ENCODE measurements around the gene VSIG4. TPM values are rescaled to one million over a fixed set of nuclear protein-coding genes. Genes with fewer than 3 reads are reported as not detected.
A peak's percentile ranks its signal among the peaks of the same experiment; 100 is the strongest.

Gene VSIG4
- total RNA-seq, 4 donors from 2014 or later, result 22.3 to 253 (median 97.0) TPM

GRCh38 chrX:66054978-66055377, 15.1 kb upstream of the VSIG4 start:
- no peaks in the 10 kb centered on the region for H3K27me3 ChIP-seq
- ATAC-seq, result no peak
- TF ChIP-seq CTCF (IDR thresholded peaks at IDR 0.05) (no peak), POLR2A (IDR thresholded peaks at IDR 0.05) (no peak), POLR2AphosphoS5 (IDR thresholded peaks at IDR 0.05) (no peak), EP300 (IDR thresholded peaks at IDR 0.05) (no peak)
- H3K27ac ChIP-seq, result no peak overlapping the region
- no peaks in the 10 kb centered on the region for H3K4me1 ChIP-seq
- H3K9me3 ChIP-seq, result no peaks in the 10 kb centered on the region
- no peak overlapping the region for H3K4me3 ChIP-seq
- WGBS, 2 donors (ENCODE audit: low coverage in 1 of 2), result 100% methylated on average over 2 of the region's 4 CpGs; no CpG with 5 or more reads in 1 of the 2 donors
- no peaks in the 10 kb centered on the region for H3K36me3 ChIP-seq

GRCh38 chrX:66053414-66053813, 13.5 kb upstream of the VSIG4 start:
- no peak for ATAC-seq
- TF ChIP-seq POLR2AphosphoS5 (IDR thresholded peaks at IDR 0.05) (no peak), POLR2A (IDR thresholded peaks at IDR 0.05) (no peak), CTCF (IDR thresholded peaks at IDR 0.05) (no peak)
- Histone ChIP-seq H3K27ac (no peak overlapping the region), H3K4me3 (no peak overlapping the region), H3K9me3 (no peaks in the 10 kb centered on the region), H3K36me3 (no peaks in the 10 kb centered on the region), H3K4me1 (no peaks in the 10 kb centered on the region), H3K27me3 (no peaks in the 10 kb centered on the region)
- 40% methylated on average over 1 of the region's 1 CpG; no CpG with 5 or more reads in 1 of the 2 donors for WGBS, 2 donors (ENCODE audit: low coverage in 1 of 2)

GRCh38 chrX:66051980-66052379, 12.1 kb upstream of the VSIG4 start:
- H3K27me3 ChIP-seq, result no peaks in the 10 kb centered on the region
- TF ChIP-seq POLR2A (IDR thresholded peaks at IDR 0.05) (no peak), CTCF (IDR thresholded peaks at IDR 0.05) (no peak), EP300 (IDR thresholded peaks at IDR 0.05) (no peak), POLR2AphosphoS5 (IDR thresholded peaks at IDR 0.05) (no peak)
- no peaks in the 10 kb centered on the region for H3K36me3 ChIP-seq
- peak; percentile 39 for ATAC-seq
- 51 to 70% methylated on average over 2 to 3 of the region's 3 CpGs for WGBS, 2 donors (ENCODE audit: low coverage in 1 of 2)
- H3K4me3 ChIP-seq, result no peak overlapping the region
- H3K9me3 ChIP-seq, result no peaks in the 10 kb centered on the region
- H3K27ac ChIP-seq, result no peak overlapping the region
- H3K4me1 ChIP-seq, result no peaks in the 10 kb centered on the region

- Histone ChIP-seq H3K36me3 (no peaks in the 10 kb centered on the region), H3K4me3 (no peak overlapping the region), H3K27me3 (no peaks in the 10 kb centered on the region), H3K4me1 (no peaks in the 10 kb centered on the region), H3K27ac (no peak overlapping the region), H3K9me3 (no peaks in the 10 kb centered on the region)
- no peak for TF ChIP-seq EP300 (IDR thresholded peaks at IDR 0.05)
- TF ChIP-seq POLR2AphosphoS5 (IDR thresholded peaks at IDR 0.05), result no peak
- no peak for TF ChIP-seq POLR2A (IDR thresholded peaks at IDR 0.05)
- TF ChIP-seq CTCF (IDR thresholded peaks at IDR 0.05), result no peak
- WGBS, 2 donors (ENCODE audit: low coverage in 1 of 2), result 83% methylated on average over 1 of the region's 1 CpG; no CpG with 5 or more reads in 1 of the 2 donors
- ATAC-seq, result peak; percentile 76
Measured at GRCh38 chrX:66050140-66050569, 10.3 kb upstream of the VSIG4 start.

GRCh38 chrX:66049056-66049455, 9.2 kb upstream of the VSIG4 start:
- H3K9me3 ChIP-seq, result no peaks in the 10 kb centered on the region
- H3K4me3 ChIP-seq, result no peak overlapping the region
- no peaks in the 10 kb centered on the region for H3K27me3 ChIP-seq
- no peak overlapping the region for H3K27ac ChIP-seq
- H3K36me3 ChIP-seq, result no peaks in the 10 kb centered on the region
- 47 to 83% methylated on average over 2 of the region's 2 CpGs for WGBS, 2 donors (ENCODE audit: low coverage in 1 of 2)
- TF ChIP-seq POLR2AphosphoS5 (IDR thresholded peaks at IDR 0.05) (no peak), CTCF (IDR thresholded peaks at IDR 0.05) (no peak), POLR2A (IDR thresholded peaks at IDR 0.05) (no peak), EP300 (IDR thresholded peaks at IDR 0.05) (no peak)
- no peaks in the 10 kb centered on the region for H3K4me1 ChIP-seq
- no peak for ATAC-seq

Data from gastroesophageal sphincter (tissue), 4 donors.